ENCODE data around the gene AKAP12.
"Not testable (repeated sequence)": the region's sequence is repeated elsewhere in the genome, so short reads cannot be mapped to it uniquely, and the experiment has no call there.

The AKAP12 gene

GRCh38 chr6:151350442-151351145 is 110.8 kb downstream of the AKAP12 start:
- no peak for DNase-seq

- DNase-seq = no peak
These were observed 111.5 kb downstream of the AKAP12 start for GRCh38 chr6:151351146-151351700.

GRCh38 chr6:151351731-151352130 is 112.0 kb downstream of the AKAP12 start:
- DNase-seq = no peak

- DNase-seq = no peak
These were observed 112.9 kb downstream of the AKAP12 start for GRCh38 chr6:151352410-151353396.

- no peak for DNase-seq
These were observed 114.0 kb downstream of the AKAP12 start for GRCh38 chr6:151353795-151354194.

- DNase-seq = not testable (repeated sequence)
These were observed 117.2 kb downstream of the AKAP12 start for GRCh38 chr6:151356983-151357382.

GRCh38 chr6:151357758-151358436 is 118.1 kb downstream of the AKAP12 start:
- no peak for DNase-seq

GRCh38 chr6:151358475-151358874 is 118.7 kb downstream of the AKAP12 start:
- no peak for DNase-seq

GRCh38 chr6:151359486-151359885 is 119.7 kb downstream of the AKAP12 start:
- no peak for DNase-seq

GRCh38 chr6:151365233-151365632 is 125.5 kb downstream of the AKAP12 start:
- DNase-seq = no peak

GRCh38 chr6:151370509-151371078 is 130.8 kb downstream of the AKAP12 start:
- DNase-seq = no peak

- no peak for DNase-seq
These were observed 132.4 kb downstream of the AKAP12 start for GRCh38 chr6:151372164-151372563.

GRCh38 chr6:151374036-151374683 is 134.4 kb downstream of the AKAP12 start:
- DNase-seq = no peak

- DNase-seq = no peak
These were observed 136.1 kb downstream of the AKAP12 start for GRCh38 chr6:151375833-151376232.

GRCh38 chr6:151376440-151376839 is 136.7 kb downstream of the AKAP12 start:
- no peak for DNase-seq

- no peak for DNase-seq
These were observed 137.3 kb downstream of the AKAP12 start for GRCh38 chr6:151377095-151377494.

- DNase-seq = no peak
These were observed 140.4 kb downstream of the AKAP12 start for GRCh38 chr6:151379933-151380847.

GRCh38 chr6:151380848-151381205 is 141.1 kb downstream of the AKAP12 start:
- DNase-seq = no peak

GRCh38 chr6:151381722-151382121 is 142.0 kb downstream of the AKAP12 start:
- DNase-seq = no peak

GRCh38 chr6:151382631-151383030 is 142.9 kb downstream of the AKAP12 start:
- not testable (repeated sequence) for DNase-seq

GRCh38 chr6:151384151-151384550 is 144.4 kb downstream of the AKAP12 start:
- no peak for DNase-seq
